ENCODE data around the gene THRB. TPM values are rescaled to one million over a fixed set of nuclear protein-coding genes. Genes with fewer than 3 reads are reported as not detected.

Gene THRB
- total RNA-seq, 5 donors from 2014 or later (not counting 1 experiment from before 2014, with no cell fraction given): 0.03 to 0.29 (median 0.19) TPM; not detected in 2

DNA sequence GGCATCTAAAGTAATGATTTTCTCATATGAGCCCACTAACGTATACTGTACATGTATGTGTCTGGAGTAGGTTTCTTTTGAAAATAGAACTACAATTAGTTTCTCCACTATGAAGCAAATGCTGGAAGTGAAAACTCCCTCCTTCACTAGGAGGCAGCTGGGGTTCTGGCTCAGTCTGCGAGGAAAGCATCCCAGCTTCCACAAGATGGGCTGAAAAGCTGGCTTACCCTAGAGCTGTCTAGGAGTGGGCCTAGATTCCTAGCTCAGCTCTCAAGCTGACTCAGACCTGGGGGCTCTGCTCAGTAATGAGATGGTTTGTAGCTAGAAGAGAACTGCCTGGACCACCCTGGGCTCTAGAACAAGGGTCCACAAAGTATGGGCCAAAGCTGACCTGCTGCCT lies 268.3 kb downstream of the THRB start:
- no peaks in the 10 kb centered on the region for H3K4me1 ChIP-seq (ENCODE audit: control insufficient read depth in 1 of 2, extremely low read depth in 1 of 2, insufficient read depth in 2 of 2, low read length in 2 of 2)
- ChIA-PET CTCF (no interaction called here), POLR2A (no interaction called here)
- H3K36me3 ChIP-seq (ENCODE audit: control insufficient read depth in 2 of 2, extremely low read depth in 1 of 2, insufficient read depth in 1 of 2, low read length in 1 of 2): no peaks in the 10 kb centered on the region
- H3K36me3 Mint-ChIP-seq: no peaks in the 10 kb centered on the region
- 100% methylated on average over 1 of the region's 2 CpGs for WGBS (ENCODE audit: insufficient coverage)
- ATAC-seq (replicated peaks in 1 of 4) (no peak), DNase-seq (no peak)
- H3K27me3 ChIP-seq (replicated peaks in 1 of 2; ENCODE audit: control insufficient read depth in 2 of 2, extremely low read depth in 1 of 2, insufficient read depth in 2 of 2, low read length in 1 of 2): peaks cover 0 to 3% of the 10 kb centered on the region in 2 experiments
- no peak overlapping the region for H3K27ac ChIP-seq (ENCODE audit: low read length)
- no peak overlapping the region for H3K4me3 Mint-ChIP-seq
- no peak overlapping the region for H3K27ac Mint-ChIP-seq
- no peaks in the 10 kb centered on the region for H3K9me3 ChIP-seq
- H3K4me1 Mint-ChIP-seq: no peaks in the 10 kb centered on the region
- peaks cover 0 to 6% of the 10 kb centered on the region in 2 donors for H3K27me3 Mint-ChIP-seq
- H3K4me3 ChIP-seq (ENCODE audit: control insufficient read depth in 1 of 2, extremely low read depth in 1 of 2, low read length in 1 of 2): no peak overlapping the region
- H3K9me3 Mint-ChIP-seq: no peaks in the 10 kb centered on the region

DNA sequence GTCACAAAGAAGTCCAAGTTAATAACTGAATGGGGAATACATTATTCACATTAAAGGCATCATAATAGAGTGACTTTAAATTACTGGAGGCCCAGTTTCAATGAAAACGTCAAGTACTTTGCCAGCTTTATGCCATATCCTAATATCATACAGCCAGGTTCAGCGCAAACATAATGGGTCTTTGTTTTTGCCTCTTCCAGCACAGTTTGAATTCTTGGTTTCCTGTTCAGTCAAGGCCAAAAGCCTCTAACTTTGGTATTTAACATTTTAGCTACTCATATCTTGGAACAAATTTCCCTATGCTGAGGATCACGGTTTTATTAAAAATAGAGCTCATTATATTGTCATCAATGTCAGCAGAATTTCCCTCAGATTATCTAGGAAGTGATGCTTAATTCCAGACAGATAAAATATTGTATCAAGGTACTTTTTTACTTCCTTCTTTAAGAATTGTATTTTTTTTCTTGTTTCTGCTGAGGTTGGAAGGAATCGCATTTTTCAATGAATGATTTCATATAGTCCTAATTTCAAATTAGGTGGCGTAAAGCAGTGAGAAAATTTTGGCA lies 269.2 kb downstream of the THRB start:
- no peak overlapping the region for H3K27ac Mint-ChIP-seq
- CTCF ChIA-PET: interaction anchor here in 1 of 2 donors (1.6 kb wide), 1 partner anchor 11 kb away, joined by 7 read pairs; no protein-coding TSS in a partner anchor
- no peak overlapping the region for H3K27ac ChIP-seq (ENCODE audit: low read length)
- no peaks in the 10 kb centered on the region for H3K4me1 Mint-ChIP-seq
- 55% methylated on average over 2 of the region's 5 CpGs for WGBS (ENCODE audit: insufficient coverage)
- H3K36me3 Mint-ChIP-seq: no peaks in the 10 kb centered on the region
- DNase-seq (no peak), ATAC-seq (replicated peaks in 1 of 4) (no peak)
- H3K27me3 Mint-ChIP-seq: peaks cover 2 to 6% of the 10 kb centered on the region in 2 donors
- H3K27me3 ChIP-seq (replicated peaks in 1 of 2; ENCODE audit: control insufficient read depth in 2 of 2, extremely low read depth in 1 of 2, insufficient read depth in 2 of 2, low read length in 1 of 2): peaks cover 0 to 3% of the 10 kb centered on the region in 2 experiments
- POLR2A ChIA-PET: no interaction called here
- no peaks in the 10 kb centered on the region for H3K9me3 Mint-ChIP-seq
- H3K4me3 Mint-ChIP-seq: no peak overlapping the region
- no peaks in the 10 kb centered on the region for H3K4me1 ChIP-seq (ENCODE audit: control insufficient read depth in 1 of 2, extremely low read depth in 1 of 2, insufficient read depth in 2 of 2, low read length in 2 of 2)
- no peaks in the 10 kb centered on the region for H3K36me3 ChIP-seq (ENCODE audit: control insufficient read depth in 2 of 2, extremely low read depth in 1 of 2, insufficient read depth in 1 of 2, low read length in 1 of 2)
- H3K9me3 ChIP-seq: no peaks in the 10 kb centered on the region
- H3K4me3 ChIP-seq (ENCODE audit: control insufficient read depth in 1 of 2, extremely low read depth in 1 of 2, low read length in 1 of 2): no peak overlapping the region

DNA sequence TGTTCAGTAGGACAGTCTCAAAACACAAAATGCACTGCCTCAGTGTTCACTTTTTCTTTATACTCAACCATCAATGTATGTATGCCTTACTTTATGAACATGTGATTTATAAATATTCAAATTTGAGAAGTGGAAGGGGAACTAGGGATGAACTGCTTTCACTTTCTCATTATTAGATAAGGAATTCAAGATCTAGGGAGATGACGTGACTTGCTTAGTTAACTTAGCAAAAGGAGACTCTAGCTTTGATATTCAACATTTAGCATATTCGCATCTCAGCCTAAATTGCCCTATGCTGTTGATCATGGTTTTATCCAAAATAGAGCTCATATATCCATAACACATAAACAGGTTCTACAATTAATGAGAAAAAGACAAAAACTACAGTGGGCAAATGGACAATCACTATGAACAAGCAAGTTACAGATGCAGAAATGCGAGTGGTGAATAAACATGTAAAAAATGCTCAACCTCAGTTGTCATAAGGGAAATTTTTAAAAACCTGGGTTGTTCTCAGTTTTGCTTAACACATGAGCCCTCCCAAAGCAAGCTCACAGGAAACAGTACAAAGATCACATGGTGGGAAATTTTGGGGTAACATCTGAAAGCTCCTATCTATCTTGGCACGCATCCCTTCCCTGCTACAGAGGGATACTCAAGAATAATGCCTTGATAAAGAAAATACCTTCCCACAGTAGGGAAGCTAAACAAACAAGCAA lies 269.8 kb downstream of the THRB start:
- H3K27me3 ChIP-seq (replicated peaks in 1 of 2; ENCODE audit: control insufficient read depth in 2 of 2, extremely low read depth in 1 of 2, insufficient read depth in 2 of 2, low read length in 1 of 2): peaks cover 0 to 3% of the 10 kb centered on the region in 2 experiments
- H3K36me3 ChIP-seq (ENCODE audit: control insufficient read depth in 2 of 2, extremely low read depth in 1 of 2, insufficient read depth in 1 of 2, low read length in 1 of 2): no peaks in the 10 kb centered on the region
- no peaks in the 10 kb centered on the region for H3K4me1 ChIP-seq (ENCODE audit: control insufficient read depth in 1 of 2, extremely low read depth in 1 of 2, insufficient read depth in 2 of 2, low read length in 2 of 2)
- no peaks in the 10 kb centered on the region for H3K9me3 ChIP-seq
- ChIA-PET CTCF (interaction anchor here (0.5 to 1.6 kb wide), 2 partner anchors 12 to 18 kb away, joined by 7 to 8 read pairs; no protein-coding TSS in a partner anchor), POLR2A (no interaction called here)
- H3K27ac Mint-ChIP-seq: no peak overlapping the region
- no peak overlapping the region for H3K4me3 ChIP-seq (ENCODE audit: control insufficient read depth in 1 of 2, extremely low read depth in 1 of 2, low read length in 1 of 2)
- ATAC-seq (replicated peaks in 1 of 4): no peak
- H3K4me1 Mint-ChIP-seq: no peaks in the 10 kb centered on the region
- H3K27ac ChIP-seq (ENCODE audit: low read length): no peak overlapping the region
- H3K9me3 Mint-ChIP-seq: no peaks in the 10 kb centered on the region
- no peak overlapping the region for H3K4me3 Mint-ChIP-seq
- peaks cover 2 to 6% of the 10 kb centered on the region in 2 donors for H3K27me3 Mint-ChIP-seq
- no peak for DNase-seq
- WGBS (ENCODE audit: insufficient coverage): 100% methylated on average over 1 of the region's 4 CpGs
- H3K36me3 Mint-ChIP-seq: no peaks in the 10 kb centered on the region

DNA sequence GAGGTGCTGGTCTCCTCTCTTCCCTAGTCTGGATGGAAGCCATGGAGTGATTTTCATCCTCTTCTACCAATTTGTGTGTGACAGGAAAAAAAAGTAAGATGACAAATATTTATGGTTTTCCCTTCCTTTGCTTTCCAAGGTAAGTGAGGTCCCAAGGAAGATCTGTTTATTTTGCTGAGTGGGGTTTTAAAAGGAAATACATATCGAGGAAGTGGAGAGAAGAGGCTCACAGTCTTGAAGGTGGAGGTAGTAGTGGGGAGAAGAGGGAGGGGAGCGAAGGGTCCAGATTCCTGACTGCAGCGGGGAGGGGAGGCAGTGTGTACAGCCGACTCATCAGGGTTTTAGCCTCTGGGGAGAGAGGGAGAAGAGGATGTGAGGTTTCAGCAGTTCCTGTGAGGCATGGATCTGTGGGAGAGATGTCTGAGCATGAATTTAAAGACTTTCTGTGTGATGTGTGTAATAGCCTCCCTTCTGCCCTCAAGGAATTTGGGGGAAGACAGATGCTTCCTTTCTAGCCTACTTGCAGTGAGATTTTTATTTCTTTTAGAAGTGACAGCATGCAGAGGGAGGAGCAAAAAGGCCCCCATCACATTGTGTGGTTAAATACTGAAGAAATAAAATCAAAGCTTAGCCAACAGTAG lies 272.4 kb downstream of the THRB start:
- WGBS (ENCODE audit: insufficient coverage): 60% methylated on average over 3 of the region's 4 CpGs
- Histone ChIP-seq H3K27me3 (replicated peaks in 1 of 2; ENCODE audit: control insufficient read depth in 2 of 2, extremely low read depth in 1 of 2, insufficient read depth in 2 of 2, low read length in 1 of 2) (peaks cover 0 to 3% of the 10 kb centered on the region in 2 experiments), H3K4me3 (ENCODE audit: control insufficient read depth in 1 of 2, extremely low read depth in 1 of 2, low read length in 1 of 2) (no peak overlapping the region), H3K9me3 (no peaks in the 10 kb centered on the region), H3K4me1 (ENCODE audit: control insufficient read depth in 1 of 2, extremely low read depth in 1 of 2, insufficient read depth in 2 of 2, low read length in 2 of 2) (no peaks in the 10 kb centered on the region), H3K36me3 (ENCODE audit: control insufficient read depth in 2 of 2, extremely low read depth in 1 of 2, insufficient read depth in 1 of 2, low read length in 1 of 2) (no peaks in the 10 kb centered on the region), H3K27ac (ENCODE audit: low read length) (no peak overlapping the region)
- H3K4me3 Mint-ChIP-seq: no peak overlapping the region
- ChIA-PET CTCF (no interaction called here), POLR2A (no interaction called here)
- H3K4me1 Mint-ChIP-seq: no peaks in the 10 kb centered on the region
- peaks cover 2 to 6% of the 10 kb centered on the region in 2 donors for H3K27me3 Mint-ChIP-seq
- H3K27ac Mint-ChIP-seq: no peak overlapping the region
- no peak for DNase-seq
- no peak for ATAC-seq (replicated peaks in 1 of 4)
- no peaks in the 10 kb centered on the region for H3K36me3 Mint-ChIP-seq
- no peaks in the 10 kb centered on the region for H3K9me3 Mint-ChIP-seq

DNA sequence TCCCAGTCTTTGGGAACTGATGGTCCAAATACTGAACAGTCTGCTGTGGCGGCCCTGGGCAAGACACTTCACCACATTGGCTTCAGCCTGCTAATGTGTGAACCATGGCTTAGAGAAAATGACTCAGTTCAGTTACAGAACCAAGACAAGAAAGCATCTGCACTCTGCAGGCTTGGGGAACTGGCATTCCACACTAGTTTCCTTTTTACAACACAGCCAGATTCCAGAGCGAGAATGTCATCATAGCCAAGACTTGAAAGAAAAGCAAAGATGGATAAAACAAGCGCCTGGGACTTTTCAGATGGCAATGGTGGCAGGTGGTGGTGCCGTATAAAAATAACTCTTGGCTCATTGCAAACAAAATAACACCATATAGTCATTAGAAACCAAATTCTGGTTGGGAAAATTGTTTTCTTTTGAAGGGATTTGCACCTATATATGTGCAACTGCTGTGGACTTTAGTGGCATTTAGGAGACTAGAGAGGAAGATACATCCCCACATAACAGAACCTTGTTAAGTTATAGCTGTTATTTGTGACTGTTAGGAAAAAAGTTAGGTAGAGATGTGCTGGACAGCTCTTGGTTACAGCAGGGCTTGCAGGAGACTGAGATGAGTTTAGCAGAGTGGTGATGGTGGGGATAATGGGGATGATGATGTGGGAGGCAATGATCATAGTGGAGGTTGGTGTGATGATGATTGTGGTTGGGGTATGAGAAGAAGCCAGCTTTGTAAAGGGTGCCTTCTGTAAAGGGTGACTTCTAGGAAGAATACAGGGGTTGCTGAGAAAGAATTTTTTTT lies 273.6 kb downstream of the THRB start:
- ATAC-seq (replicated peaks in 1 of 4) (no peak), DNase-seq (no peak)
- H3K27ac ChIP-seq (ENCODE audit: low read length): no peak overlapping the region
- Mint-ChIP-seq H3K9me3 (no peaks in the 10 kb centered on the region), H3K4me1 (no peaks in the 10 kb centered on the region), H3K36me3 (no peaks in the 10 kb centered on the region), H3K4me3 (no peak overlapping the region), H3K27ac (no peak overlapping the region), H3K27me3 (peaks cover 2 to 6% of the 10 kb centered on the region in 2 donors)
- CTCF ChIA-PET: no interaction called here
- 83% methylated on average over 1 of the region's 4 CpGs for WGBS (ENCODE audit: insufficient coverage)
- peaks cover 0 to 3% of the 10 kb centered on the region in 2 experiments for H3K27me3 ChIP-seq (replicated peaks in 1 of 2; ENCODE audit: control insufficient read depth in 2 of 2, extremely low read depth in 1 of 2, insufficient read depth in 2 of 2, low read length in 1 of 2)
- no peaks in the 10 kb centered on the region for H3K4me1 ChIP-seq (ENCODE audit: control insufficient read depth in 1 of 2, extremely low read depth in 1 of 2, insufficient read depth in 2 of 2, low read length in 2 of 2)
- no peaks in the 10 kb centered on the region for H3K36me3 ChIP-seq (ENCODE audit: control insufficient read depth in 2 of 2, extremely low read depth in 1 of 2, insufficient read depth in 1 of 2, low read length in 1 of 2)
- no peak overlapping the region for H3K4me3 ChIP-seq (ENCODE audit: control insufficient read depth in 1 of 2, extremely low read depth in 1 of 2, low read length in 1 of 2)
- POLR2A ChIA-PET: no interaction called here
- H3K9me3 ChIP-seq: no peaks in the 10 kb centered on the region

DNA sequence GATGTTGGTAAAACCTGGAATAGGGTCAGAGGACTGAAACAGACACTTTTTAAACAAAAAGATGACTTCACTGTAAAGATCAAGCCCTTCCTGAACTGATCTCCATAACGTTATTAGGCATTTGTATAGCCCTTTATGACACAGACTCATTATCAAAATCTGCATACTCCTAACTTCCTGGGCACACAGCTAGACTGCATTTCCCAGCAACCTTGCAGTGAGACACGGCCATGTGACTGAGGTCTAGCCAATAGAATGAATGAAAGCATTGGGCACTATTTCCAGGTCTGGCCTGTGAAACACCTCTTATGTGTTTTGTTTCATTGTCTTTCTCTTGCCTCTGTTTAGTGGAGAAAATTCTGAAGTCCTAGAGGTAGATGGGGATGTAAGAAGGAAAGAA lies 279.1 kb downstream of the THRB start:
- 56% methylated on average over 2 of the region's 2 CpGs for WGBS (ENCODE audit: insufficient coverage)
- Mint-ChIP-seq H3K4me3 (no peak overlapping the region), H3K36me3 (no peaks in the 10 kb centered on the region), H3K4me1 (no peaks in the 10 kb centered on the region), H3K27me3 (peaks cover 0 to 4% of the 10 kb centered on the region in 2 donors), H3K9me3 (no peaks in the 10 kb centered on the region), H3K27ac (no peak overlapping the region)
- ATAC-seq (replicated peaks in 1 of 4) (no peak), DNase-seq (no peak)
- Histone ChIP-seq H3K4me1 (ENCODE audit: control insufficient read depth in 1 of 2, extremely low read depth in 1 of 2, insufficient read depth in 2 of 2, low read length in 2 of 2) (no peaks in the 10 kb centered on the region), H3K27me3 (replicated peaks in 1 of 2; ENCODE audit: control insufficient read depth in 2 of 2, extremely low read depth in 1 of 2, insufficient read depth in 2 of 2, low read length in 1 of 2) (no peaks in the 10 kb centered on the region), H3K27ac (ENCODE audit: low read length) (no peak overlapping the region), H3K36me3 (ENCODE audit: control insufficient read depth in 2 of 2, extremely low read depth in 1 of 2, insufficient read depth in 1 of 2, low read length in 1 of 2) (no peaks in the 10 kb centered on the region), H3K9me3 (no peaks in the 10 kb centered on the region), H3K4me3 (ENCODE audit: control insufficient read depth in 1 of 2, extremely low read depth in 1 of 2, low read length in 1 of 2) (no peak overlapping the region)
- ChIA-PET POLR2A (no interaction called here), CTCF (no interaction called here)
